Mesendoderm (in vitro differentiated cells): Measurements from ENCODE around the gene FGF1.
A peak's percentile ranks its signal among the peaks of the same experiment; 100 is the strongest.

Source experiments
- DNase-seq: peaks from one replicate; pipeline ENCODE4 v3.0.0; 2013
- H2AK5ac ChIP-seq: 2 replicates; pipeline ENCODE4 v1.6.1; 2013; ENCODE audit warnings: low read length, inconsistent platforms
- H2BK120ac ChIP-seq: 2 replicates; pipeline ENCODE4 v1.6.1; 2013; ENCODE audit warnings: low read depth, mild to moderate bottlenecking, low read length, moderate library complexity, mixed read lengths
- H2BK15ac ChIP-seq: replicated peaks from 2 replicates; pipeline ENCODE4 v1.6.1; 2013; ENCODE audit warnings: low read depth, mild to moderate bottlenecking, moderate library complexity
- H2BK5ac ChIP-seq: 2 replicates; pipeline ENCODE4 v1.6.1; 2013; ENCODE audit warnings: low read length, inconsistent platforms
- H3K18ac ChIP-seq: 2 replicates; pipeline ENCODE4 v1.6.1; 2013; ENCODE audit warnings: mild to moderate bottlenecking, low read length, mixed read lengths
- H3K23ac ChIP-seq: one replicate; pipeline ENCODE4 v1.6.1; 2013; ENCODE audit warnings: low read length
- H3K27ac ChIP-seq: 2 replicates; pipeline ENCODE4 v1.5.1; 2013; ENCODE audit warnings: low read depth, mild to moderate bottlenecking, inconsistent platforms, low read length, moderate library complexity
- H3K27me3 ChIP-seq: 2 replicates; pipeline ENCODE4 v1.6.1; 2013; ENCODE audit warnings: low read length, control low read depth, mild to moderate bottlenecking, inconsistent platforms; ENCODE audit not compliant: insufficient read depth, poor library complexity
- H3K36me3 ChIP-seq: 2 replicates; pipeline ENCODE4 v1.6.1; 2013; ENCODE audit warnings: low read length, inconsistent platforms; ENCODE audit not compliant: control insufficient read depth, insufficient read depth
- H3K4ac ChIP-seq: one replicate; pipeline ENCODE4 v1.6.1; 2013; ENCODE audit warnings: low read depth, mild to moderate bottlenecking, low read length, moderate library complexity
- H3K4me1 ChIP-seq: 2 replicates; pipeline ENCODE4 v1.6.1; 2013; ENCODE audit warnings: low read depth, low read length, inconsistent platforms; ENCODE audit not compliant: control insufficient read depth
- H3K4me2 ChIP-seq: 2 replicates; pipeline ENCODE4 v1.6.1; 2013; ENCODE audit warnings: low read length
- H3K4me3 ChIP-seq: 2 replicates; pipeline ENCODE4 v1.5.1; 2013; ENCODE audit warnings: mild to moderate bottlenecking, low read length
- H3K56ac ChIP-seq: one replicate; pipeline ENCODE4 v1.6.1; 2013; ENCODE audit warnings: low read length
- H3K79me1 ChIP-seq: 2 replicates; pipeline ENCODE4 v1.6.1; 2013; ENCODE audit warnings: low read length, inconsistent platforms
- H3K79me2 ChIP-seq: 2 replicates; pipeline ENCODE4 v1.6.1; 2013; ENCODE audit warnings: mild to moderate bottlenecking, low read length; ENCODE audit not compliant: control insufficient read depth, insufficient read depth
- H3K9ac ChIP-seq: 2 replicates; pipeline ENCODE4 v1.6.1; 2013; ENCODE audit warnings: low read length, inconsistent platforms
- H4K5ac ChIP-seq: one replicate; pipeline ENCODE4 v1.6.1; 2013; ENCODE audit warnings: low read length
- H4K8ac ChIP-seq: one replicate; pipeline ENCODE4 v1.6.1; 2013; ENCODE audit warnings: low read depth, mild to moderate bottlenecking, control low read depth, low read length, moderate library complexity
- WGBS: extraction: QIAGEN DNeasy Blood & Tissue Kit; methylation state at CpG from one replicate; pipeline ENCODE4 v1.1.7; 2013; ENCODE audit warnings: low lambda C conversion rate, missing lambda C conversion rate; ENCODE audit not compliant: insufficient coverage; ENCODE audit errors: extremely low coverage; 5-methylcytosine and 5-hydroxymethylcytosine counted together

Gene FGF1

GRCh38 chr5:142716963-142717362, 31.1 kb upstream of the FGF1 start:
- Histone ChIP-seq H2BK15ac (no peak overlapping the region), H4K5ac (no peak overlapping the region), H3K4me2 (no peak overlapping the region), H3K23ac (no peak overlapping the region), H3K27ac (no peak overlapping the region), H3K56ac (no peak overlapping the region), H3K4me3 (no peak overlapping the region), H2BK120ac (no peak overlapping the region), H3K27me3 (no peaks in the 10 kb centered on the region), H3K9ac (no peak overlapping the region), H3K79me2 (no peaks in the 10 kb centered on the region), H2AK5ac (no peak overlapping the region), H3K4ac (no peak overlapping the region), H4K8ac (no peak overlapping the region), H3K79me1 (no peaks in the 10 kb centered on the region), H3K36me3 (no peaks in the 10 kb centered on the region), H2BK5ac (no peak overlapping the region), H3K18ac (no peak overlapping the region), H3K4me1 (no peaks in the 10 kb centered on the region)
- peak; percentile 90 for DNase-seq
- WGBS: no CpG with 5 or more reads among the region's 6 CpGs

- WGBS: no CpG with 5 or more reads among the region's 3 CpGs
- H3K4me3 ChIP-seq: no peak overlapping the region
These were observed 29.4 kb upstream of the FGF1 start for GRCh38 chr5:142715291-142715690.

GRCh38 chr5:142713121-142713706, 27.3 kb upstream of the FGF1 start:
- no peaks in the 10 kb centered on the region for H3K4me1 ChIP-seq
- H3K79me2 ChIP-seq: no peaks in the 10 kb centered on the region
- H3K4me3 ChIP-seq: no peak overlapping the region
- no peak overlapping the region for H3K23ac ChIP-seq
- no peak overlapping the region for H2AK5ac ChIP-seq
- H3K36me3 ChIP-seq: no peaks in the 10 kb centered on the region
- H3K9ac ChIP-seq: peak overlapping the region; percentile 48
- H2BK120ac ChIP-seq: no peak overlapping the region
- H3K4ac ChIP-seq: peak overlapping the region; percentile 22
- no peak overlapping the region for H2BK15ac ChIP-seq
- no peaks in the 10 kb centered on the region for H3K79me1 ChIP-seq
- no peak overlapping the region for H4K8ac ChIP-seq
- peak overlapping the region; percentile 9 for H3K4me2 ChIP-seq
- no peaks in the 10 kb centered on the region for H3K27me3 ChIP-seq
- WGBS: no CpG with 5 or more reads among the region's 29 CpGs
- no peak overlapping the region for H3K27ac ChIP-seq
- peak; percentile 96 for DNase-seq
- H3K56ac ChIP-seq: peak overlapping the region; percentile 69
- H4K5ac ChIP-seq: no peak overlapping the region
- H2BK5ac ChIP-seq: no peak overlapping the region
- peak overlapping the region; percentile 89 for H3K18ac ChIP-seq

More at GRCh38 chr5:142715291-142715690, 29.4 kb upstream of the FGF1 start:
- H3K27ac ChIP-seq: no peak overlapping the region
- H3K56ac ChIP-seq: no peak overlapping the region
- H3K4me2 ChIP-seq: no peak overlapping the region
- no peak overlapping the region for H4K5ac ChIP-seq
- H2BK120ac ChIP-seq: no peak overlapping the region
- no peaks in the 10 kb centered on the region for H3K79me2 ChIP-seq
- no peak overlapping the region for H4K8ac ChIP-seq
- no peak overlapping the region for H3K4ac ChIP-seq
- no peak overlapping the region for H3K23ac ChIP-seq
- H3K4me1 ChIP-seq: no peaks in the 10 kb centered on the region
- H2AK5ac ChIP-seq: no peak overlapping the region
- H2BK5ac ChIP-seq: no peak overlapping the region
- H3K18ac ChIP-seq: no peak overlapping the region
- no peaks in the 10 kb centered on the region for H3K36me3 ChIP-seq
- H3K9ac ChIP-seq: no peak overlapping the region
- H2BK15ac ChIP-seq: no peak overlapping the region
- H3K79me1 ChIP-seq: no peaks in the 10 kb centered on the region
- H3K27me3 ChIP-seq: no peaks in the 10 kb centered on the region
- DNase-seq: no peak

GRCh38 chr5:142703153-142703552, 17.3 kb upstream of the FGF1 start:
- H3K18ac ChIP-seq: no peak overlapping the region
- H3K4ac ChIP-seq: no peak overlapping the region
- DNase-seq: no peak
- no peaks in the 10 kb centered on the region for H3K4me1 ChIP-seq
- H3K23ac ChIP-seq: no peak overlapping the region
- no peaks in the 10 kb centered on the region for H3K27me3 ChIP-seq
- H3K4me2 ChIP-seq: no peak overlapping the region
- no peaks in the 10 kb centered on the region for H3K79me1 ChIP-seq
- H3K36me3 ChIP-seq: no peaks in the 10 kb centered on the region
- H3K56ac ChIP-seq: no peak overlapping the region
- no peak overlapping the region for H2AK5ac ChIP-seq
- WGBS: no CpG with 5 or more reads among the region's 3 CpGs
- H4K8ac ChIP-seq: no peak overlapping the region
- H3K4me3 ChIP-seq: no peak overlapping the region
- no peak overlapping the region for H2BK15ac ChIP-seq
- H3K27ac ChIP-seq: no peak overlapping the region
- no peaks in the 10 kb centered on the region for H3K79me2 ChIP-seq
- H2BK120ac ChIP-seq: no peak overlapping the region
- H2BK5ac ChIP-seq: no peak overlapping the region
- H4K5ac ChIP-seq: no peak overlapping the region
- no peak overlapping the region for H3K9ac ChIP-seq

GRCh38 chr5:142701673-142702311, 15.9 kb upstream of the FGF1 start:
- peaks cover 4% of the 10 kb centered on the region for H3K4me1 ChIP-seq
- no peak overlapping the region for H2BK15ac ChIP-seq
- WGBS: no CpG with 5 or more reads among the region's 3 CpGs
- DNase-seq: no peak
- H3K4me2 ChIP-seq: no peak overlapping the region
- no peak overlapping the region for H2BK5ac ChIP-seq
- H3K56ac ChIP-seq: no peak overlapping the region
- no peaks in the 10 kb centered on the region for H3K36me3 ChIP-seq
- H3K79me2 ChIP-seq: no peaks in the 10 kb centered on the region
- H3K9ac ChIP-seq: no peak overlapping the region
- H3K23ac ChIP-seq: no peak overlapping the region
- no peaks in the 10 kb centered on the region for H3K79me1 ChIP-seq
- H2BK120ac ChIP-seq: no peak overlapping the region
- no peak overlapping the region for H4K5ac ChIP-seq
- H3K18ac ChIP-seq: no peak overlapping the region
- H3K4ac ChIP-seq: no peak overlapping the region
- H3K27me3 ChIP-seq: no peaks in the 10 kb centered on the region
- no peak overlapping the region for H3K27ac ChIP-seq
- H4K8ac ChIP-seq: no peak overlapping the region
- no peak overlapping the region for H3K4me3 ChIP-seq
- H2AK5ac ChIP-seq: no peak overlapping the region

- Histone ChIP-seq H3K4ac (no peak overlapping the region), H2BK120ac (no peak overlapping the region), H2AK5ac (no peak overlapping the region), H3K18ac (no peak overlapping the region), H3K79me1 (no peaks in the 10 kb centered on the region), H3K79me2 (no peaks in the 10 kb centered on the region), H3K4me3 (no peak overlapping the region), H2BK5ac (no peak overlapping the region), H3K9ac (no peak overlapping the region), H4K8ac (no peak overlapping the region), H2BK15ac (no peak overlapping the region), H3K23ac (no peak overlapping the region), H3K56ac (no peak overlapping the region), H3K4me1 (peaks cover 4% of the 10 kb centered on the region), H3K36me3 (no peaks in the 10 kb centered on the region), H3K27ac (no peak overlapping the region), H3K4me2 (no peak overlapping the region), H4K5ac (no peak overlapping the region), H3K27me3 (no peaks in the 10 kb centered on the region)
- WGBS: no CpG with 5 or more reads among the region's 7 CpGs
- no peak for DNase-seq
These were observed 14.7 kb upstream of the FGF1 start for GRCh38 chr5:142700566-142700965.
